ENCODE data around the gene TSPAN5.

Gene TSPAN5

DNA sequence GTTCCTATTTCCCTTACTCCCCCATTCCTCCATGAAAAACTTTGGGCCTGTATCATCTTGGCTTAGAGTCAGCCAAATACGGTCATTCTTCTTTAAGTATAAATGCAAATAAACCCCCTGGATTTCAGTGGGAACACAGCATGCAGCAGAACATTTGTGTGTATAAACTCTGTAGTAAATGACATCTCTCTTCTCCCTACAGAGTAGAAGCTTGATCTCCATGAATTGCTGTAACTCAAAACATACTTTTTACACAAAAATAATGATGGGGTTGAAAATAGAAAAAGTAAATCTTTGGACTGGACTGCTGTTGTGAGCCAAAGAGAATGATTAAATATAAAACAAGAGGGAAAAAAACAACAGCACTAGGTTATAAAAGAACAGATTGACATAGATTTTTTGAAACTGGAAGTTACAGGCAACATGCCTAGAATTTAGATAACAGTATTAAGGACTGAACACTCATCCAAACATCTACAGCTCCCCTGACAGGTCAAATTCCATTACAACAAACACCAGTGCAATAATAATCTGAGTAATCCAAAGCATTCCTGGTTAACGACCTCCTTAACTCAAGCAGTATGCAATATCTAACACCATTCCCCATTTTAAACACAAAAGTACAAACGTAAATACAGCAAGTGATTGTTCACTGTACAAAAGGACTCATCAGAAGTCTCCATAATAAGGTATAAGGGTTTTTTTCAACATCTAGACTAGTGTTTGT, 30.7 kb downstream of the TSPAN5 start:
- no peak for DNase-seq (ENCODE audit: low read depth)
- H3K4me3 ChIP-seq (ENCODE audit: low read depth, low read length), result no peak overlapping the region
- TF ChIP-seq, protein P1, sequence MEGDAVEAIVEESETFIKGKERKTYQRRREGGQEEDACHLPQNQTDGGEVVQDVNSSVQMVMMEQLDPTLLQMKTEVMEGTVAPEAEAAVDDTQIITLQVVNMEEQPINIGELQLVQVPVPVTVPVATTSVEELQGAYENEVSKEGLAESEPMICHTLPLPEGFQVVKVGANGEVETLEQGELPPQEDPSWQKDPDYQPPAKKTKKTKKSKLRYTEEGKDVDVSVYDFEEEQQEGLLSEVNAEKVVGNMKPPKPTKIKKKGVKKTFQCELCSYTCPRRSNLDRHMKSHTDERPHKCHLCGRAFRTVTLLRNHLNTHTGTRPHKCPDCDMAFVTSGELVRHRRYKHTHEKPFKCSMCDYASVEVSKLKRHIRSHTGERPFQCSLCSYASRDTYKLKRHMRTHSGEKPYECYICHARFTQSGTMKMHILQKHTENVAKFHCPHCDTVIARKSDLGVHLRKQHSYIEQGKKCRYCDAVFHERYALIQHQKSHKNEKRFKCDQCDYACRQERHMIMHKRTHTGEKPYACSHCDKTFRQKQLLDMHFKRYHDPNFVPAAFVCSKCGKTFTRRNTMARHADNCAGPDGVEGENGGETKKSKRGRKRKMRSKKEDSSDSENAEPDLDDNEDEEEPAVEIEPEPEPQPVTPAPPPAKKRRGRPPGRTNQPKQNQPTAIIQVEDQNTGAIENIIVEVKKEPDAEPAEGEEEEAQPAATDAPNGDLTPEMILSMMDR (IDR thresholded peaks at IDR 0.05; ENCODE audit: insufficient read depth, low read depth, low read length, missing control alignments), result no peak

DNA sequence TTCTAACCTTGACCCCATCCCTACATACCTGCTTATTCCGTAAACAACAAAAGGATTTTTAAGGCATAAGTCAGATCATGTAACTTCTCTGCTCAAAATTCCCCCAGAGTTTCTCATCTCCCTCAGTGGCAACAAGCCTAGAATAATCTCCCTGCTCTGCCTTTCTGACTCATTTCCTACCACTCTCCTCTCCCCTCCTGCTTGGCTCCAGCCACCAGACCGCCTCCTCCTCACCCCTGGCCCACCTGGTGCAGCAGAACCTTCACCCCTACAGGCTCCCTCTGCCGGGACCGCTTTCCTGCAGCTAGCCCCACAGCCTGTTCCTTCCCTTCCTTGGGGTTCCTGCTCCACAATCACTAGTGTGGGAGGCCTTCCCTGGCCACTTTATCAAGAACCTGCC, 32.1 kb downstream of the TSPAN5 start:
- no peak for DNase-seq (ENCODE audit: low read depth)
- TF ChIP-seq, protein P1 (IDR thresholded peaks at IDR 0.05; ENCODE audit: insufficient read depth, low read depth, low read length, missing control alignments), result no peak

DNA sequence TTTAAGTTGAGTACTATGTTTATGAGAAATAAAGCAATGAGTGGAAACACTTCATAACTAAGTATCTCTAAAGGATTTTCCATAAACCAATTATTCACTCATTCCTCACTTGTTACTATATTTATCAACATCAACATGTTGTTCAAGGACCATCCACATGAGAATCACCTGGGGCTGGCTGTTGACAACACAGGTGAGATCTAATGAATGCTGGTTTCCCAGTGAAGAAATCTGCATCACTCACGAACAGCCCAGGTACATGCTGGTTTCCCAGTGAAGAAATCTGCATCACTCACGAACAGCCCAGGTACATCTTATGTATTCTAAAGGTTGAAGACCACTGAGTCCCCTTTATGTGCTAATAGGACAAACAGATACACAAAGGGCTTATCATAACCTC, 32.5 kb downstream of the TSPAN5 start:
- no peak for DNase-seq (ENCODE audit: low read depth)
- H3K4me3 ChIP-seq (ENCODE audit: low read depth, low read length), result no peak overlapping the region
- TF ChIP-seq, protein P1 (IDR thresholded peaks at IDR 0.05; ENCODE audit: insufficient read depth, low read depth, low read length, missing control alignments), result no peak

More for the DNA sequence above, 32.1 kb downstream of the TSPAN5 start:
- H3K4me3 ChIP-seq (ENCODE audit: low read depth, low read length), result no peak overlapping the region

DNA sequence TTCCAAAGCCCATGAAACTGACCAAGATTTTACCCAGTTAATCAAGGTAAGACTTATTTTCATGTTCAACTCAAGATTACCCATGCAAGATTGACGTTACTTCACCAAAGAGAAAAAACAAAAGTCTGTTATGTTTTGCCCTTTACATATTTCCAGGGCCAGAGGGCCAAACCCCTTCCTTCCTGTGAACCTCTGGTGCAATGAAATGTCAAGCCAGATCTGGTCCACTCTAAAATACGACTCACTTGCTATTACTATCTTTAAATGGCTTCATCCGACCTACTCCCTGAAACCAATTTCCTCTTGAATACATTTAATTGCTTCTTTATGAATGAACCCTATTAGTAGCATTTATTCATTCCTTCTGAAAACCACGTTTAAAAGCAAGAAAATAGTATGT, 33.0 kb downstream of the TSPAN5 start:
- TF ChIP-seq, protein P1 (IDR thresholded peaks at IDR 0.05; ENCODE audit: insufficient read depth, low read depth, low read length, missing control alignments), result no peak
- H3K4me3 ChIP-seq (ENCODE audit: low read depth, low read length), result no peak overlapping the region
- DNase-seq (ENCODE audit: low read depth), result no peak

DNA sequence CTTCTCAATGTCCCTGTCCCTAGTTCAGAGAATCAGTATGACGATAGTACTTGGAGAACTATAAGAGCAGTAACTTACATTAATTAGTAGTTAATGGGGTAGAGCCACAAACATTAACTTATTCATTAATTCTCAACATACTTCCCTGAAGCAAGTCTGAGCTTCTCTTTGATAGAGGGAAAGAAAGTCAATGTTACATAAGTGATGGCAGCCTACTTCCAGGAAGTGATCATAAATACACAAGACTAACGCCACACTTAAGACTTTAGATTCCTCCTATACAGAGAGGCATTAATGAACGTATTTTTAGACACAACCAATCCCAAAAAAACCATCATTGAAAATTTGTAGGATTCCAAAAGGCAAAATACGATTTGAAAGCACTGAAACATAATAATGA, 33.8 kb downstream of the TSPAN5 start:
- TF ChIP-seq, protein P1 (IDR thresholded peaks at IDR 0.05; ENCODE audit: insufficient read depth, low read depth, low read length, missing control alignments), result no peak
- H3K4me3 ChIP-seq (ENCODE audit: low read depth, low read length), result no peak overlapping the region
- DNase-seq (ENCODE audit: low read depth), result no peak

DNA sequence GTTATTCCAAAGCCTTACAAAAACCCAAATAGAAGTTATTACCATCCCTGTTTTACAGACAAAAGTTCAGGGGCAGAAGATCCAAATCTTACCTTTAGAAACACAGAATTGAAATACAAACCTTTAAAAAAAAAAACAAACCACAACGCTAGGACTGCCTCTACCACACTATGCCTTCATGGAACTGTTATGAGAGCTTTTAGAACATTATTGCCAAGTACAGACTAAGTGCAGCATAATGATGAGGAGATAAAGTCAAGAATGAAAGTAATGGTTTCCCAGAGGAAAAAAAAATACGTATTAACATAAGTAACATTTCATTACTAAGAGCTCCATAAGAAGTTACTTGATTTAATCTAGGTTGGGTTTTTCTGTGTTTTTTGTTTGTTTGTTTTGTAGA, 34.3 kb downstream of the TSPAN5 start:
- DNase-seq (ENCODE audit: low read depth), result no peak
- H3K4me3 ChIP-seq (ENCODE audit: low read depth, low read length), result no peak overlapping the region
- TF ChIP-seq, protein P1 (IDR thresholded peaks at IDR 0.05; ENCODE audit: insufficient read depth, low read depth, low read length, missing control alignments), result no peak

Data from GM12865 (cell line).